SIG-M5 treated with dmso at 0.1 percent for 504 hours (cell line): Measurements from ENCODE around the gene PROB1.
"Not testable (repeated sequence)": the region's sequence is repeated elsewhere in the genome, so short reads cannot be mapped to it uniquely, and the experiment has no call there.

Source experiments
- DNase-seq: peaks from one replicate; lab custom pipeline; 2025; ENCODE audit not compliant: unreplicated experiment; lab: John Stamatoyannopoulos, UW

PROB1 gene

DNA sequence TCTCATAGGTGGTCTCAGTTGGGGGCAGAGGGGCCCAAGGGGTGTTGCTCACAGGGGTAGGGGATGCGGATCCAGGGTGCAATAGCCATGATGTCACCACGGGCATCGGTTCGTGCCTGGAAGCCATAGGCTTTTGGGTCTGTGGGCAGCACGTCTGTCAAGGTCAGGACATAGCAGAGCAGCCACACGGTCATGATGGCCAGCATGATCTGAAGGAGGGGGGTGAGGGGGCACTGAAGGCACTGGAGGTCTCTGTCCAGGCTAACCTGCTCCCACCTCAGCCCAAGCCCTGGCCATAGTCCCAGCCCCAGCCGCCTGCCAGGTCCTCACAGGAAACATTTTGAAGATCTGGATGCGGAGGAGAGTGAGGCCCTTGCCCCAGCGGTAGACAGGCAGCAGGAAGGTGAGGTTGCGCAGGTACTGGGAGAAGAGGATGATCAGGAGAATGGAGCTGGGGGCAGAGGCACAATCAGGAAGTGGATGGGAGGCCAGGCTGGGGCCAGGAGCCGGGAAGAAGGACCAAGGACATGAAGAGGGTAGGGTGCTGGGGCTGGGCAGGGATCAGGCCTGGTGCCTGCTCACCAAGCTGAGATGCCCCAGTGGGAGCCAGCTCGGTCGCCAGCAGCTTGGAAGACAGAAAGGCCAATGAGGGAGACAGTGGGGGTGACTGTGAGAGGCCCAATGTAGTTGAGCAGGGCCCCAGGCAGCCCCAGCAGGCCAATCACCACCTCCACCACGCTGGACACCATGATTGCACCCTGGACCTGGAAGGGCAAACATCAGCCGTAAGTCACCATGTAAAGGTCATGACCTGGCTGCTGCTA, 15.1 kb downstream of the PROB1 start:
- no peak for DNase-seq

DNA sequence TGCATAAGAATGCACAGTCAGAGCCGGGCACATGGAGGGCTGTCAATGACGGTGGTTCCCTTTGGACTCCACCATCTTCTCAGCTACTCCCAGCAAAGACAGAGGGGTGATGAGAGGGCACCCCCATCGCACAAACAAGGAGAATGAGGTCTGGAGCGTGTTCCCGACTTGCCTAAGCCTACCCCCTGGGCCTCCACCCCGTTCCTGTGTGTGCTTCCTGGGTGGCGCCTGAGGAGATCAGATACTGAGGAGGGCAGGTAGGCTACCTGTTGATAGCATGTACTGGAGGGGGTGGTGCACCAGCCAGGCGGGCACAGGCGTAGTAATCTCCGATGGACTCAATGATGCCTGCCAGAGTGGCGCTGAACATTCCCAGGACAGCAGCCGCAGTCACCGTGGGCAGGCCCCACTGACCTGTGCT, 16.0 kb downstream of the PROB1 start:
- no peak for DNase-seq

DNA sequence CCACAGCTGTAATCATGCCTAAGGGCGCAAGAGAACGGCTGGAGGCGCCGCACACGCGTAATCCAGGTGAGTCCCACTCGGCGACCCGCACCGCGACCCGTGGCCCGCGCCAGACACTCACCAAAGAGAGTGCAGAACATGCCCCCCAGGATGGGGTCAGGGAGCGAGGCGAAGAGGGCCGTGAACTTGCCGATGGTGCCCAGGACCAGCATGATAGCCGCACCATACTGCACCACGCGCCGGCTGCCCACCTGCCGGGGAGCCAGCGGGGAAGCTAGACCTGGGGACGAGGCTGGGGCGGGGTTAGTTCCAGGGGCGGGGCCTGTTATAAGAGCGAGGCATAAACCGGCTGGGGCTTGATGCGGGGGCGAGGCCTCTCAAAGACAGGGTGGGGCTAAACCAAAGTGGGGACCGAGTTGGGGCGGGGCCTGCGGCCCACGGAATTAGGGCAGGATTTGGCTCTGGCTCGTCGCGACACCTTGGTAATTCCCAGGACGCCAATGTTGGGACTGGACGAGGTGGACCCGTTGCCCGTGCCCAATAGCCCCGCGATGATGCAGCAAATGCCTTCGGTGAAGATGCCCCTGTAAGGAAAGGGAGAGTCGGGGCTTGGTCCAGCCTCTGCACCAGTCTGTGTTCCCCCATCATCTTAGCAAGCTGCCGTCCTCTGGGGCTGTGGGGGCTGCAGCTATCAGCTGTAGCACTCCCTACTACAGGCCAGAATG, 16.6 kb downstream of the PROB1 start:
- DNase-seq = no peak

DNA sequence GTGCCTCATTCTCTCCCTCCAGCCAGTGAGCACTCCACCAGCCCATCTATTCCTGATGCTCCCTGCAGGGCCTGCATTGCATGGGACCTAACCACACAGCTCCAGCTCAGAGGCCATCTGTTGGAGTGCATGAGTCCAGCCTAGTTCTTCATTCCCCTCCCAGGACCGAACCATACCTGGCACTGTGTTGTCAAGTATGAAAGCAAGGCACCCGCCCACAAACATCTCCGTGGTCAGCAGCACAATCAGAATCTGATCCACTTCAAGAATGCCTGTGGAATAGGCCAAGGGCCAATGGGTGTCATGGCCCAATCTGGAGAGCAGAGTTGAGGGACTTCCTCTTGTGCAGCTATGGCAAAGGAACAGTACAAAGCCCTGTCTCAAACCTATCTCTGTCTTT, 17.7 kb downstream of the PROB1 start:
- no peak for DNase-seq

DNA sequence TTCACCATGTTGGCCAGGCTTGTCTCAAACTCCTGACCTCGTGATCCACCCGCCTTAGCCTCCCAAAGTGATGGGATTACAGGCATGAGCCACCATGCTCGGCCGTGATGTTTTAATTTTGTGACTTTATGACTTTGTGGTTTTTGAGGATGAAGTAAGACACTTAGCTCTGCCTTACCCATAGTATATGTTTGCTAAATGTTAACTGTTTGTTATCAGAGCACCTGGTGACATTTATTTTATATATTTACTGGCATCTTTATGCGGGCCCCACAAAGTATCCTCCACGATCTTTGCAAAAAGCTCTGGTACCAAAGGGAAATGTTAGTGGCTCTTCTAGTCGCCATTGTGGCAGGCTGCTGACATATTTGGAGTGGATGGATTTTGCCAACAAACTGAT, 18.5 kb downstream of the PROB1 start:
- DNase-seq = no peak

DNA sequence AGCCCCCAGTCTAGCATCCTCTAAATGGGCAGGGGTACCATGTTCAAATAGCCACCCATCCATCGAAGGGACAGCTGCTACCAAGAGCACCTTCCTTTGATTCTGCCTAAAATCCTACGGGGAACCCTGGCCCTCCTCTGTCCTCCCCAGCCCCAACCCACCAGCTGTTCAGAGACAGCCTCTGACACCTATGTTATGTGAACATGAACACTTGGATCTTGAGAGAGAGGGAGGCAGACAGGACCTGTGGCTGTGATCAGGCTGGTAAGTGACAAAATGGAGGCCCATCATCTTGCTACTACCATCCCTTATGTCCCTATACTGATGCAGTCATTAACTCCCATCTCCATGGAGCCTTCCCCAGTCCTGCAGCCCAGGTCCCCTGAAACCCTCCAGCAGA, 20.0 kb downstream of the PROB1 start:
- DNase-seq = no peak

DNA sequence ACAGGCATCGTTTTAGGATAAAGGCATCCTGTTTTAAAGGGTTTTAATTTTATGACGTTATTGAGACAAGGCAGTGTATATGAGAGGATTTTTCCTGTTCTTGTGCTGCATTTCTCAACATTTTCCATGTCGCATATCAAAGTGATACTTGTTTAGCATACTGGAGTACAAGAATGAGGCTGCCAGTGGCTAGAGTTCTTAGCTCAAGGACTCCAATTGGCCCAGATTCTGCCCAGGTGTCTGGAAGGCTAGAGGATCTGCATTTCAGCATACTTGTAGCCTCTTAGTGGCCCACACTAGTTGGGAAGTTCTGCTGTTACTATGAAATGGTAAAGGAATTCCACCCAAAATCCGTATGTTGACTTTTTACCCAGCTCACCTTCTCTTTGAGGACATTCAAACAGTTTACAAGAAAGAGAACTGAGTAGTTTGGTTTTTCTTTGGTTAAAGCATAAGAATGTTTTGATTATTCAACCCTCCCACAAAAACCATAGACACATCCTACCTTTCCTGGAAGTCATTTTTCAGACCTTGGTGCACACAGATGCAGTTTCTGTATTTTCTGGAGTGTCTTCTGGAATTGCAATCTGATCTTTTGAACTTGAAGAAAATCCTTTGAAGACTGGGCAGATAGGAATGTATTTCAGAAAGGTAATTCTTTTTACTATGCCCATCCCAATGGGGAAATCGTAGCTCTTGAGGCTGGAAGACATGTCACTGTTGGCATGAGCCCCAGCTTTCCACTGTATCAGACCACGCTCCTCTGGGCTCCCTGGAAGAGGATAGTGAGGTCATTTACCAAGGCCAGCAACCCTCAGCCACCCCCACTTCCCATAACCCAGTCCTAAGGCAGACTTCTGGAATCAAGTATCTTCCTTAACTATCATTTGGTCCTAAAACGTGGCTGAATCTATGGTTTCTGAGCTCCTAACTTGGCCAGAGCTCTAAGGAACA, 23.1 kb downstream of the PROB1 start:
- no peak for DNase-seq

DNA sequence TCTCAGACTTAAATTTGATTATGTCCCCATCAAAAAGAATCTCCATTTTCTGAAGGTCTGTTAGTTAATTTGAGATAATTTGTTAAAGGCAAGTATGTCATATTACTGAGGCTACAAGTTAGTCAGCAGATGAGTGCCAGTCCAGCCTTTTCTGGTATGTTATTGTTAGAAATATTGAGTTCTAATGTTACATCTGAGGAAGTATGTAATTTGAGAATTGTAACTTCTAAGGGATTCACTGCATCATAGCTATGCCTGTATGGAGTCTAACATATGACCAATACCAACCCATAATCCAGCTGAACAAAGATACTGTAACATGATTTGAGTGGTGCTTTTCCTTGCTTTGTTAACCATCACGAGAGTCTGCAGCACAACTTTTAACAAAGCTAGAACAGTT, 25.7 kb downstream of the PROB1 start:
- DNase-seq = no peak

DNA sequence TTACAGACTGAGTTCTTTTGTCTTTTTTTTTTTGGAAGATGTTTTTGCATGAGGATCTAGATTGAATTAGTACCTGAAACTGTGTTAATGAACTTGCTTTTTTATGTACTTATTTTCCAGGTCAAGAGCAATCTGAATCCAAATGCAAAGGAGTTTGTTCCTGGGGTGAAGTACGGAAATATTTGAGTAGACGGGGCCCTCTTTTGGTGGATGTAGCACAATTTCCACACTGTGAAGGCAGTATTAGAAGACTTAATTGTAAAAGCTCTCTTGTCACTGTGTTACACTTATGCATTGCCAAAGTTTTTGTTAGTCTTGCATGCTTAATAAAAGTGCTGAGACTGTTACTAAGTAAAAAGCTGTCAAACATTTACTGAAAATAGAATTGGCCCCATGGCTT, 26.3 kb downstream of the PROB1 start:
- no peak for DNase-seq

DNA sequence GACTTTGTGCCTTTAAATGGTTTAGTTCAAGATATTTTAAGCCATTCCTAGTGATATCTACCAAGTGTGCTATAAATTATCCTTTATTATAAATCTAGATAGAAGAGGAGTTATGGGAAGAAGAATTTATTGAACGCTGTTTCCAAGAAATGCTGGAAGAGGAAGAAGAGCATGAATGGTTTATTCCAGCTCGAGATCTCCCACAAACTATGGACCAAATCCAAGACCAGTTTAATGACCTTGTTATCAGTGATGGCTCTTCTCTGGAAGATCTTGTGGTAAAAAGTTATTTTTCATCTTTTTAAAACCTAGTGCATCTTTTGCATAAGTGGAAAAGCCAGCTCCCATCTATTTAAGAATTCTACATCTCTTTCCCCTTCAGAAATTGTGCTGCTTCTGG, 30.4 kb downstream of the PROB1 start:
- DNase-seq = no peak

DNA sequence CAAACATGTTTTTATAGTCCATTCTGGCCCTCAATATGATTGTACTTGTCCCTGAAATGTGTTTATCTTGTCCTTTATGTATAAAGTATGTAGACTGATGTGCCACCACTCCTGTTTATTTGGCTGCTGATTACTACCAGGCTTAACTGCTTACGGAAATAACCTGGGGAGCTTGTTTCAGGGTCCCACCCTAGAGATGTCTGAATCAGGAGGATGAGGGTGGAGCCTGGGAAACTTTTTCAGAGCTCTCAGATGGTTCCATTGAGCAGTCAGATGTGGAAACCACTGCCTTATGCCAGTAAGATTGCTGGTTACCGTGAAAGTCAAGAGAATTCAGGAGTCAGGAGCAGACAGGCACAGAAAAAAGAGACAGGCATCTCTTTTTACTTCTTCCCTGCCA, 31.0 kb downstream of the PROB1 start:
- no peak for DNase-seq

DNA sequence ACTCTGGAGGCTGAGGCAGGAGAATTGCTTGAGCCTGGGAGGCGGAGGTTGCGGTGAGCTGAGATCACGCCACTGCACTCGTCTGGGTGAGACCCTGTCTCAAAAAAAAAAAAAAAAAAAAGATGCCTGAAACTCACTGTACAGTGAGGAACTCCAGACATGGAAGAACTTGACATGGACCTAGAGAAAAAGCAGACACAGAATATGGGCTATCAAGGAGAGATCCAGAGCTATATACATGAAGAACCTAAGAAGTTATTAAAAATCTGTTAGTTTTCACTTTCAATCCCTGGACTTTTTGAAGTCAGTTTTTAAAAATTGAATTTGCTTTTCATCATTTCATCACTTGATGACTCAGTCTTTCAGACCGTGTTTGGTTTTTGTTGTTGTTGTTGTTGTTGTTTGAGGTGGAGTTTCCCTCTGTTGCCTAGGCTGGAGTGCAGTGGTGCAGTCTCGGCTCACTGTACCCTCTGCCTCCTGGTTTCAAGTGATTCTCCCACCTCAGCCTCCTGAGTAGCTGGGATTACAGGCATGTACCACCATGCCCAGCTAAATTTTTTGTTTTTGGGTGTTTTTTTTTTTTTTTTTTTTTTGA, 33.0 kb downstream of the PROB1 start:
- DNase-seq = no peak

DNA sequence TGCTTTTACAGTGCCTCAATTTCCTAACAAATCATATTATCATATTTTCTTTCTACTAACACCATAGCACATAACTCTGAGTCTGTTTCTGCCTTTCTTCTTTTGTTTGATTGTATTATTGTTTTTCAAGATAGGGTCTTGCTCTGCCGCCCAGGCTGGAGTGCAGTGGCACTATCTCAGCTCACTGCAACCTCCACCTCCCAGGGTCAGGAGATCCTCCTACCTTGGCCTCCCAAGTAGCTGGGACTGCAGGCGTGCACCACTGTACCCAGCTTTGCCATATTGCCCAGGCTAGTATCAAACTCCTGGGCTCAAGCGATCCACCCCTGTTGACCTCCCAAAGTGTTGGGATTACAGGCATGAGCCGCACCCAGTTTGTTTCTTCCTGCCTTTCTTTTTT, 34.5 kb downstream of the PROB1 start:
- no peak for DNase-seq

DNA sequence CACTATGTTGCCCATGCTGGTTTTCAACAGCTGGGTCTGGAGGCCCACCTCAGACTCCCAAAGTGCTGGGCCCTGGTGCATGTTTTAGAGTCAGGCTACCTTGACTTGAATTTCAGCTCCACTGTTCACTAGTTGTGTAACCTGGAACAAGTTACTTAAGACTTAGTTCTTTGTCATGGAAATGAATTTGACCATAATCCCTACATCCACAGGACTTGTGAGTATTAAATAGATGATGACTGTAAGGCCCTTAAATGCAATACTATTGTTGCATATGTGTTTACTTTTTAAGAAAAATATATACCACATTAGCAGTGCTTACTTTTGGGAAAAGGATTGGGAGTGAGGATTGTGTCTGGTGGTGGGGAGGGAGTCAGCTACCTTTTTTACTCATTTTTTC, 36.8 kb downstream of the PROB1 start:
- DNase-seq = no peak

DNA sequence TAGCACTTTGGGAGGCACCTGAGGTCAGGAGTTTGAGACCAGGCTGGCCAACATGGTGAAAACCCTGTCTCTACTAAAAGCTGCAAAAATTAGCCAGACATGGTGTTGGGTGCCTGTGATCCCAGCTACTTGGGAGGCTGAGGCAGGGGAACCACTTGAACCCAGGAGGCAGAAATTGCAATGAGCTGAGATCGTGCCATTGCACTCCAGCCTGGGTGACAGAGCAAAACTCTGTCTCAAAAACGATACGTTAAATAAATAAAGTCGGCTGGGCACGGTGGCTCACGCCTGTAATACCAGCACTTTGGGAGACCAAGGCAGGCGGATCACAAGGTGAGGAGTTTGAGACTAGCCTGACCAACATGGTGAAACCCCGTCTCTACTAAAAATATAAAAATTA, 39.0 kb downstream of the PROB1 start:
- DNase-seq = not testable (repeated sequence)

DNA sequence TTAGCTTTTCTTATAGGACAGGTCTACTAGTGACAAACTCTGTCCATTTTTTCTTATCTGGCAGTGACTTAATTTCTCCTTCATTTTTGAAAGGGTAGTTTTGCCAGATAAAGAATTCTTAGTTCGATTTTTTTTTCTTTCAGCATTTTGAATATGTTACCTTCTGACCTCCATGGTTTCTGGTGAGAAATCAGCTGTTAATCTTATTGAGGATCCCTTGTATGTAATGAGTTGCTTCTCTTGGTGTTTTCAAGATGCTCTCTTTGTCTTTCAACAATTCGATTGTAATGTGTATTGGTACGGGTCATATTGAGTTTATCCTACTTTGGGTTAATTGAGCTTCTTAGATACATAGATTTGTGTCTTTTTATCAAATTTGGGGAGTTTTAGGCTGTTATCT, 40.7 kb downstream of the PROB1 start:
- no peak for DNase-seq

DNA sequence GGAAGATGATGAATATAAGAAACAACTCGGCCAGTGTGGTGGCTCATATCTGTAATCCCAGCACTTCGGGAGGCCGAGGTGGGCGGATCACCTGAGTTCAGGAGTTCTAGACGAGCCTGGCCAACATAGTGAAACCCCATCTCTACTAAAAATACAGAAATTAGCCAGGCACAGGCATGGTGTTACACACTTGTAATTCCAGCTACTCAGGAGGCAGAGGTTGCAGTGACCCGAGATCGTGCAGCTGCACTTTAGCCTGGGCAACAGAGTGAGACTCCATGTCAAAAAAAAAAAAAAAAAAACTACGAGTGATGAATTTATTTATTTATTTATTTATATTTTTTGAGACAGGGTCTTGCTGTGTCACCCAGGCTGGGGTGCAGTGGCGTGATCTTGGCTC, 47.0 kb downstream of the PROB1 start:
- not testable (repeated sequence) for DNase-seq

DNA sequence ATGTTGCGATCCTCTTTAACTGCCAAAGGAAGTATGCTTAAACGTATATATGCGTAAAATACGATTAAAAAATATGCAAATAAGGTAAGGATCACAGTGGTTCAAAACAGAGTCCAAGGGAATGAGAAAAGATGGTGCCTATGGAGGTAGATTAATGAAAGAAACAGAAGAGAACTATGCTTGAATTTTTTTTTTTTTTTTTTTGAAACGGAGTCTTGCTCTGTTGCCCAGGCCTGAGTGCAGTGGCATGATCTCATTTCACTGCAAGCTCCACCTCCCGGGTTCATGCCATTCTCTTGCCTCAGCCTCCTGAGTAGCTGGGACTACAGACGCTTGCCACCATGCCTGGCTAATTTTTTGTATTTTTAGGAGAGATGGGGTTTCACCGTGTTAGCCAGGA, 49.5 kb downstream of the PROB1 start:
- DNase-seq = not testable (repeated sequence)

DNA sequence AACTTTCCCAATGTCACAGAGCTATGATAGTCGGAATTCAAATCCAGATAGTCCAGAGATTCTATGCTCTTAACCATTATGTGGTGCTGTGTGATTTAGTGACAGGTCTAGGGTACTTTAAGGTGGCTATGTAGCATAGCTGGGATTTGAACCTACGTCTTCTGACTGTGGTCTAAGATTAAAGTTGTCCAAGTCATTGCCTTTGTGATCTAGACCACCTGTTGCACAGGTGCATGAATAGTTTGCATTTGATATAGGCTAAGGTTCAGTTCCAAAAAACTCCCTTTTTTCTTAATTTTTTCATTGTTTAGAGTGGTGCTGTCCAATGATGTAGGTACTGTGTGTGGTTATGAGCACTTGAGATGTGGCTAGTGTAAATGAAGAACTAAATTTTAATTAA, 50.7 kb downstream of the PROB1 start:
- DNase-seq = no peak

DNA sequence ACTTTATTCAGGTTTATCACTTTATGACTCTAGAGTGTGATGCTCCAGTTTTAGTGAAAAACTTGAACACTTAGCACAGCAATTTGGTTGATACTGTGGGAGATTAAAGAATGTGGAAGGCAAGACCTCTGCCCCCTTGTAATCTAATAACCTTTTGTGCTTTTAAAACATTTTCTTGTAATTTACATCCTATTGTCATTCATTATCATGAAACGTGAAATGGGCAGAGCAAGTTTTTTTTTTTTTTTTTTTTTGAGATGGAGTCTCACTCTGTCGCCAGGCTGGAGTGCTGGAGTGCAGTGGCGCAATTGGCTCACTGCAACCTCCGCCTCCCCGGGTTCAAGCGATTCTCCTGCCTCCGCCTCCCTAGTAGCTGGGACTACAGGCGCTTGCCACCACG, 51.4 kb downstream of the PROB1 start:
- DNase-seq = no peak

DNA sequence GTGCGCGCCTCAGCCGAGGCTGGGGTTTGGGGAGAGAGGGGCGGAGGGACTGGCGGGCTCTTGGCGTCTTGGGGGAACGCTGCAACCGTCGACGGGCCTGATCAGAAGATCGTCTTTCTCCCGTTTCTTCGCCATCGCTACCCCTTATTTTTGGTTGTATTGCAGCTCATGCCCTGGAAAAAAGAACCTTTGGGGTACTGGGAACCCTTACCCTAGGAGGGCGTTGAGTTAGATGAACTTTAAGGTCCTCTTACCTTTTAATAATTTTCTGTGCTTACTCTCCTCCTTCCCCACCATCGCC, 52.5 kb downstream of the PROB1 start:
- DNase-seq = no peak
